DMS114 treated with DMSO at 0.1 percent for 48 hours (cell line): ENCODE data around the gene SORCS3.

Experiments
- DNase-seq: peaks from one replicate; lab custom pipeline; 2025; ENCODE audit not compliant: unreplicated experiment; lab: John Stamatoyannopoulos, UW

The SORCS3 gene

DNA sequence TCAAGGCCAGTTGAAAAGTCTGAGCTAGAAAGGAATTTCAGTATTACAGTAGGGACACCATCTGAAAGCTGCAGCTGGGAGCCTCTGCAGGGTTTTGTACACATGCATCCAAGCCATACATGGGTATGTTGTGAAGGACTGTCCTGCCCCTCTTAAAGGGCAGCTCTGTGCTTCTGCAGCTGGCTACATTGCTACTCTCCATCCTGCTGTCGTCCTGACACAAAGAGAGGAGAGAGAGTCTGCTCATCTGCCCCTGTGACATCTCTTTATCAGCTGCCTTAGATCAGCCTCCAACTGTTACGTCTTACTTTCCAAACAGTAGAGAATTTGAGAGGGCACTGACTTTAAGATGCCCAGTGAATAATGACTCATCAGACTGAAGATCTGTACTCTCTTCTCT is 602.7 kb downstream of the SORCS3 start:
- no peak for DNase-seq

DNA sequence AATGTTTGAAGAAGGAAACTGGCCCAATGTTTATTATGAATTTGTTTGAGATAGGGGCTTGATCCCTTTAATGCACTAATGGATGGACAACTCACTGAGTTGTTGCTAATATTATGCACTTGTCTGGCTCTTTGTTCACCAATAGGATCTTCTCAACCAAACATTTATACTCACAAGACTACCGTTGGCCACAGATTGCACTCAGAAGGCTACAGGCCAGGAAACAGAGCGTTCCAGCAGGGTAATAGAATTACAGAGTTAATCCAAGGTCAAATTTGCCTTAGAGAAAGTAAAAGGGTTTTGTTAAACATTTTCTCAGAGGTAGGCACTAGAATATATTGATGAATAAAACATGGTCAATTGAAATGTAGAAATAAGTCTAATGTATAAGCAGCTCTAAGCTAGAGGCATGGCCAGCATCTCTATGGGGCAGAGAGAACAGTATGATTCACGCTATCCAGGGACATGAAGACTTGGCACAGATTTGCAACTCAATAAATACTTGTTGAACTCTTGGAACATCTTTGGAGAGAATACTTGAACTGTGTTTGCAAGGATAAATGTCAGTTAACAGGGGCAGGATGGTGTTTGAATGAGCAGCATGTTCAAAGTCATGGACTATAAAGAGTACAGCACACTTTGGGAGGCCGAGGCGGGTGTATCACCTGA is 606.9 kb downstream of the SORCS3 start:
- no peak for DNase-seq

DNA sequence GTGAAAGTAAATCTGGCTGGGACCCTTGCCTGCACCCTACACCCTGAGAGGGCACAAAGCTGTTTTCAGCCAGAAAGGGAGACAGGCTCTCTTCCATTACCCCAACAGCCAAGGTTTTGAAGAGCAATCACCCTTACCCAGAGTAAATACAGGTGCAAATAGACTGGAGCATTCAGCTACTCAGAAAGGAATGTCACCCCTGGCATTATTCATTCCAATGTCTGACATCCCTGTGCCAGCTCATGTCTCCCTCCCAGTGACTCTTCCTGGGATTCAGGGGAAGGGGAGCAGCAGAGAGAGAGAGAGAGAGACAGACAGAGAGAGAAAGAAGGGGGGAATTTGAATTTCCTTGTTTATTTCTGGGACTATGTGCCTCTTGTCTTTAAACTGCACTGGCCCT is 611.8 kb downstream of the SORCS3 start:
- DNase-seq: no peak

DNA sequence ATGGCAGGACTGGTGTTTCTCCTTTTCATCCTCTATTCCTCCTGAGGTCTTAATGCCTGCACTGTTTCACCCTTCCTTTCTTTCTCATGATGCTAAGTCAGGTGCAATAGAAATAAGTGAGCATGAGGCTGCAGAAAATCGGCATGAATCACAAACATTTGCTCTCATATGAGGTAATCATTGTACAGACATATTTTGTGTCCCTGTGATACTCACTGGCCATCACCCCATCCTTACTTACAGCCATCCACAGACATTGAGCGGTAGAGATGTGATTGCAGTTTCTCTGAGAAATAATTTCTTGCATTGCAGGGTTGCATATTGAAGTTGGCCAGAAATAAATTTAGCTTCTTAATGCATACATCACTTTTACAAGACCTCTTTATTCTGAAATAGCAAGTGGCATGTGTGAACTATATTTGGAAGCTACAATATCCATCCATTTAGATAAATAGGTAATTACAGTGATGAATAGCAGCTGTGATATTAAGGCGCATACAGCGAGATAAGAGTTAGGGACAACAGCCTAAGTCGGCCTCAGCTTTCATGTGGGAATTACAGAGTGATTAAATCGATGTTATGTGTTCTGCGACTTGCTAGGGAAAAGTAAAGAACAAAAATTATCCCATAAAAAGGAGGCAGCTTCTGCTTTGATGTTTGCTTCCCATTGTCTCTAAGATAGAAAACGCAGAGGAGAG is 612.6 kb downstream of the SORCS3 start:
- DNase-seq: no peak

DNA sequence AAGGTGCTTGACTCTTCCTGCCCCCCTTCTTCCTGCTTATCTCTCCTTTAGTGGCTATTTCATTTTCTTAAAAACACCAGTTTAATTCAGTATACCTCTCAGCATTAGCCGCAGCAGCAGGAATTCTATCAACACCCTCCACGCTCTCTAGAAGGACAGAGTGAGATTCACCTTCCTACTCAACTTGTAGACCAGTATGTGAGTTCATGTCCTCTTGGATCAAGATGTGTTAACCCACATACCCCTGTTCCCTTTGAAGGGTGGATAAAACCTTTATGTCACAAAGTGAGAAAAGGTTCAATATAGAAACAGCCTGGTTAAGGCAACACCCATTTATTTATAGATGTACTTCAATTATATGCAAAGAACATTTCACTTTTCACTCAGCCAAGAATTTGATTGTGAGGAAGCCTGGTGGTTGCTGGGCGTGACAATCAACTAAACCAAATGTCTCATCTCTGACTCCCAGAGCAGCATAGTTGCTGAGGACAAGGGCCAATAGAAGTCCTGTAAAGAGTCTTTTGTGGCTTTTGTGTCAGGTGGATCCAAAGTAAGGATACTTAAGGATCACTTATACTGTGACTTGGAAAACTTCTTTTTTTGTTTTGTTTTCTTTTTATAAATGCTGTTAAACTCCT is 617.1 kb downstream of the SORCS3 start:
- no peak for DNase-seq

DNA sequence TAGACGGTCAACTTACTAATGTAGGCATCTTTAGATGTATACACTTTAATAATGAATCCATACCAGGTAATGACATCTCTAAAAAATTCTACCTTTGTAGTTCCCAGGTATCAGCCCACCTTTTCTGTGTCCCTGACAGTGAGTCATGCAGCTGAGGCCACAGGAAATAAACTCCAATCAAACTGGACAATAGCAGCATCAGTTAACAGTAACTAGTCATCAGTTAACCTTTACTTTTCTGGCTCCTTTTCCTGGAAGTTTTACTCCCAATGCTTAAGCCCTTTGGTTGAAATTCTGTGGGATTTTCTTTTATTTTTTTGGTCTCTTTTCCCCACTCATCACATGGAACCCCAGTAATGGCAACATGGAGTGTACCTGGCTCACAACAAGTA is 617.6 kb downstream of the SORCS3 start:
- DNase-seq: no peak

DNA sequence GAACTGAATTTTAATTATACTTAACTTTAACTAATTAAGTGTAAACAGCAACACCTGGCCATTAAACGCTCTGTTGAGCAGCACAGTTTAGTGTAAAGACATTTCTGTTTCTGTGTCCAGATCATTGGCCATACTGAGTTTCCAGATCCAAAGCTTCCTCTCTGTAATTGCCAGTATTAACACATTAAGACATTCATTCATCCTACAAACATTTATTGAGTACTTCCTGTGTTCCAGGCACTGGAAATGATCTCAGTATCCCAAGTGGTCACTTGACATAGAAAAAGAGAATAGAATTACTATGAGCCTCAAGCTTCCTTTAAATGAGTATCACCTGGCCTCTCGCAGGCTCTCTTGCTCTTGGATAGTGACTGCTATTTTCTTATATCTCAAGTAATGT is 618.1 kb downstream of the SORCS3 start:
- DNase-seq: no peak

DNA sequence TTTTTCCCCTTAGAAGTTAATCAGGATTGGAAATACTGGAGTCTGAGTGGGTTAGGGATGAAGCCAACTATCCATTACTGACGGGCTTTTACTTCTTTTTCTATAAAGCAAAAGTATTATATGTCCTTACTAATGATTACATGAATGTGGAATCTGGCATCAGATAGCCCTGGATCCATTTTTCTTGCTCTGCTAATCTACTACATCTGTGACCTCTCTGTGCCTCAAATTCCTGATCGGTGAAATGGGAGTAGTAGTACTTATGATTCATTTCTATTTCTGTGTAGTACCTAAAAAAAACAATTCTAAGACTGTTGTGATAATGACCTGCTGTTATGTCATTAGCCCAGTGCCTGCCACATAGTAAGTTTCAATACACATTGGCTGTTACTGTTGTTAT is 621.6 kb downstream of the SORCS3 start:
- no peak for DNase-seq

DNA sequence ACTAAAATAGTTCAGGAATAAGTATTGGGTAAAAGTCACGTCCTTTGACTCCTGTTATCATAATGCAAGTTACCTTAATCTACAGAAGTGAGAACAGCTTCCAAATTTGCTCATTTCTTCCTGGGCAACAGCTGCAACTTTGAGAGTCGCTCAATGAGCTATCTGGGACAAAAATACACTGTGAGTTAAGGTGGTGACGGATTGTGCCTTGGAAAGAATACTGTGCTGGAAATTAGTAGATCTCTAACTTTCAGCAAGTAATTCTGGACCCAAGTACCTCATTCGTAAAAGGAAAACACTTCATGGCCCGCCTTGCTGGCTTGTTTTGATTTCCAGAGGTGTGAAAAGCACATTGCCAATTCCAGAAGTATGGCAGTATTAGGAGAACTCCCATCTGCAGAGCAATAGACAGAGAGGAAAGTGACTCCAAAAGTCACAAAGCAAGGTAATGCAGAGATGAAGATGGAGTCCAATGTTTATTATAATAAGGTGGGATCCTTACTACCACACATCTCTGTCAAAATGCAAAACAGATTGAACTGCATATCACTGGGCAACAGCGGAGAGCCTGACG is 626.0 kb downstream of the SORCS3 start:
- DNase-seq: no peak

DNA sequence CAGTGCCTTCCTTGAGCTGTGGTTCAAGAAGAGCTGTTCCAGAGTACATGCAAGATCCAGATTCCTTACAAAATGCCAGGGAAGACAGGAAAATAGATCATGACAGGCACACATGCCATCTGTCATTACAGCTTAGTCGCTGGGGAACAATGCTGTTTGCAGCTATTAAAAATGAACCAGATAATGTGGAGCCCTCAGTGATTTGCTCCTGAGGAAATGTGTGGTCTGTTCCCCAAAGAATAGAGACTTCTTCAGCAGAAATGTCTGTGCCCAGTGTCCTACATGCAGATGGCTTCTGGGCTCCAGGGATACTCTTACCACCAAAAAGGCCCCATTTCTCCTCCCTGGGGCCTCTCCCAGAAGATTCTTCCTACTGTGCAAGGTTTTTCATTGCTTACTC is 627.9 kb downstream of the SORCS3 start:
- no peak for DNase-seq

DNA sequence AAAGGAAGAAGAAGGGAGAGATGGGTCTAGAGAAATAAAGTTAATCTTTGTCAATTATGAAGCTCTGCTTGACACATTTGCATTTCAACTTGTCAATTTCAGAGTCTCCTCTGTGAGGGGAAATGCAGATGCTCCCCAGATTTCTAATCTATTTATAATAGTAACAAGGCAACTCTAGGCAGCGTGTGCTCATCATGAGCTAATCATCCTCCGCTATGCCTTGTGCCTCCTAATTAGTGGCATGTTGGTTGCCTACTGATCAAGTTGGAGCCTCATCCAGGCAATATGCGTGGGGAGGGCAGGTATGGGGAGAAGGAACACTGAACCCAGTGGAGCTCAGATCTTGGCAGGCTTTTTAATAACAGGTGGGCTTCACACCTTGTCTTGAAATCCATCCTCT is 628.6 kb downstream of the SORCS3 start:
- DNase-seq: no peak

DNA sequence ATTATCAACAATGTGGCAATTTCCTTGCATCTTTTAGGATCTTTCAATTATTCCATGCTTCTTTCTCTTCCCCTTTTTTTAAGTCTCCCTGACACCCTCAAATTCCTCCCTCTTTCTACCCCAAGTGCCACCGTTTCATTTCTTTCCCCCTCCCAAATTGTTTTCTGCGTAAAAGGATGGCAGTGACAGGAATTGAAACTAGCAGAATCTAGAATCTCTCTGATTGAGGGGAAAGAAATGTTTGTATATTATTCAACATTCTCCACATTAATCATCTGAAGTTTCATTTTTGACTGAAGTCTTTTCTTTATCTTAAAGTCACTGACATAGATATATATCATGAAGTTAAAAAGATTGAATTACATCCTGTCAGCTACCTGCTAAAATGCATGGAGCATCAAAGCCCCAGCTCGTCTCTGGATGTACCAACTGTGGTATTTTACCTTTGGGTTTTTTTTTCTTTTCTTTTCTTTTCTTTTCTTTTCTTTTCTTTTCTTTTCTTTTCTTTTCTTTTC is 633.5 kb downstream of the SORCS3 start:
- DNase-seq: no peak

DNA sequence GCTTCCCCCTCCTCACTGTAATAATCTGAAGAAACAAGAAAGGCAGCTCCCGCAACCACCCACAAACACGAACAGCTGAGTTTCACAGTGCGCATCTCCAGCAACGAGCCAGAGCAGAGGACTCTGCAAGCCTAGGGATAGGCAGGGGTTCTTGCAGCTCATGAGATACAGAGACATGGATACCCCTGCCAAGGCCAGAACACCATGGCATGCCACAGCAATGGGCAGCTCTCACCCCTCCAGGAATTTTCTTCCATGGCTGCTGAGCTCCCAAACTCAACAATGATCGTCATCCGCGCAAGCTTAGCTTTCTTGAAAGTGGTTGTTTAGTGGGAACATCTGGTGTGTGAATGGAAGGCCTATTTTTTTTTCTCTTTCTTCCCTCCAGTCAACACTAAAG is 637.3 kb downstream of the SORCS3 start:
- no peak for DNase-seq

DNA sequence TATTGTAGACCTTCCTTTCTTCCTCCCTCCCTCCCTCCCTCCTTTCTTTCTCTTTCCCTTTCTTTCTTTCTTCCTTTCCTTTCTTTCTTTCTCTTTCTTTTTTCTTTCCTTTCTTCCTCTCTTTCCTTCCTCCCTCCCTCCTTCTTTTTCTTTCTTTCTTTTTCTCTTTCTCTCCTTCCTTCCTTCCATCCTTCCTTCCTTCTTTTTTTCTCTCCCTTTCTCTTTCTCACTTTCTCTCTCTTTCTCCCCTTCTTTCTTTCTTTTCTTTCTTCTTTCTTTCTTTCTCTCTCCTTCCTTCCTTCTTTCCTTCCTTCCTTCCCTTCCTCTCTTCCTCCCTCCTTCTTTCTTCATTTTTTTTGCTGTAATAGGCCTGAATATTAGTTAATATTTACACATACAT is 638.0 kb downstream of the SORCS3 start:
- no peak for DNase-seq

DNA sequence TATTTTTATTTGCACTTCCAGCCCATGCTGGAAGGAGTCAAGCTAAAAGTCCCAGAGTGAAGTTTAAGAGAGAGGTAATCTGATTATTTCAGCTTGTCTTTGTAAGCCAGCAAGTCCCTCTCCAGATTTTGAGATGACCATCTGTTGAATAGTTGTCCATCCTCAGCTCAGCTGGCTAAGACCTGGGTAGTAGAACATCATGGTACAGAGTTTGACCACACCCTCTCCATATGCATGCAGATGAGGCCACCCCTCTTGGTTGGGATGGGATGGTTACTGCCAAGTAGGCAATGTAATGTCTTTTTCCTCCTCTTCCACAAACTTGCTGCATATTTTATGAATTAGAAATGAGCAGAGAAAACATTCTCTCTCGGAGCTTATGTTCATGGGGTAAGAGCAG is 639.8 kb downstream of the SORCS3 start:
- DNase-seq: no peak

DNA sequence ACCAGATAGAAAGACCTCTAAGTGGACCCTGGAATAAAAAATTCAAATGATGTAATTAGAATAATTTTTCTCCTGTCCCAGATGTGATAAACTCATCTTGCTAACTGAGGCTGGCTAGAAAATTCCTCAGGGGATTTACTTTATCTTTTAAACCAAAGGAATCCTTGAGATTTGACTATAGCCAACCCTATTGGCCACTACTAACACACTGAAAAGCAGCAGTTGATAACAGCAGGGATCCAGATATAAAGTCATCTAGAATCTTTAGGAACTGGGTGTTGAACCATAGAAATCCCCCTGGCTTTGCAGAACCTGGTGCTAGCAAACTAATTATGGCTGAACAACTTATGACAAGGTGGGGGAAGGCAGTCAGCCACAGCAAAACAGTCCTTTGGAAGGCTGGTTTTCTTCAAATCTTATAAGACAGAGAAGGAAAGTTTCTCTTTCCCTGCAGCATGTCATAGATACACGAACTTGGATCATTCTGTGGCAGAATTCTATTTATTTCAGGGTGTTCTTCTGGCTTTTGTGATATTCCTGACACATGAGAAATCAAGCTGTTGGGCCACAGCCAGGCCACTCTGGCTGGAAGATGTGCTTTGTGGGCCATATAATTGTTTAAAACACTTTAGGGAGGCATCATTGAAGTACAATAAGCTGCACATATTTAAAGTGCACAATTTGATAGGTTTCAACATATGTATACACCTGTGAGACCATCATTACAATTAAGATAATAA is 643.6 kb downstream of the SORCS3 start:
- DNase-seq: no peak

DNA sequence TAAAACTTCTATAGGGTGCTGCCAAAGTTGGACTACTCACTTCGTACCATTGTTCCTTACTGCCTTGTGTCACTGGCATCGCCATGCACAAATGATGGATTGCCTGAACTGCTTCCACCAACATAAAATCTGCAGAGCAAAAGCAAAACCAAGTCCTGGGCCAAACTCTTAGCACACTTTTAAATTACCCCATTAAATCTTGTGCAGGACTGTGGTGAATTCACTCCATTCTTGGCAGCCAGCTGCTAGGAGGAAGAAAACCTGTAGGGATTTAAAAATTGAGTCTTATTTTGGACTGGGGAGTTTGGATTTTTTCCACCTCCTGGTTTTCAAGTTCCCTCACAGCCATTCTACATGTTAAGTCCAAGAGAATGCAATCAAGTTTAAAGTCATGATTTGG is 646.9 kb downstream of the SORCS3 start:
- no peak for DNase-seq

DNA sequence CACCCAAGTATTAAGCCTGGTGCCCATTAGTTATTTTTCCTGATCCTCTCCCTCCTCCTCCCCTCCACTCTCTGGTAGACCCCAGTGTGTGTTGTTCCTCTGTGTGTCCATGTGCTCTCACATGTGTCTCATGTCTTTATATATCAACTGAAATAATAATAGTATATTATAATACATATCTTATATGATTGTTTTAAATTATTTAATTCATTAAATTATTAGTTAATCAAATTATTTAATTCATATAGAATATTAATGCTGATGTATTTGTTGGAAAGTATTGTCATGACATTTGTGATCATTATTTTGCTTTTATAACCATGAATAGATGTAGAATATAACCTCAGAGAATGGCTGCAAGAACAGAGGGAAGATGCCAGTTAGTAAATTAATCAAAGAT is 647.5 kb downstream of the SORCS3 start:
- DNase-seq: no peak

DNA sequence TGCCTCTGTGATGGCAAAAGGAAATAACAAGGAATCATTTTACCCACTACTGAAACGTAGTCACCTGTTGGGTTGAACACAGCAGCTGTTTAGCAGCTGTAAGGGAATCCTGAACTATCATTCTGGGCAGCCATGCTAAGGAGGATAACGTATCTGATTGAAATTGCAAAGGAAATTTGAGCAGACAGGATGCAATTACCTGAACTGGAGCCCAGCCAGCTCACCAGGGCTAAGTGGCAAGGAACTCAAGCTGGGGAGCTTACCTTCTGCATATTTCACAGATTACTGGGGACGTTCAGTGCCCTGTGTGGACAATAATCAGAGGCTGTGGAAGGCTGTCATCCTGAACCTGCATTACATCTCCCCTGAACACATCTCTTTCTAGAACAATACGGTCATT is 650.5 kb downstream of the SORCS3 start:
- DNase-seq: no peak

DNA sequence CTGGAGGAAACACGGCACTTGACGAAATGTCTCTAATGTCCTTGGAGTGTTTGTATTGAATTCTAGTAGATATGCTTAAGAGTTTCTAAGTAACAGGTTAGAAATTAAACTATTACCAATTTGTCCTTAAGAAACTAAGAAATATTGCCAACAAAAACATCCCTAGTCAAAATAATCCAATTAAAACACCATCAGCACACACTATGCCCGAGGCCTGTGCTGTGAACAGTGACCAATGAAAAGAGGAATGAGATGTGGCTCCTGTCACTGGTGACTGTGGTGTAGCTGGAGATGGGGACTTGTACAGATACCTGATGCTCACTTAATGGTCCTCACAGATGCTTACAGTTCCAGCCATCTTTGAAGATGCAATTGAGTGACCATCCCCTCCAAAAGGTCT is 651.1 kb downstream of the SORCS3 start:
- no peak for DNase-seq
